Large intestine (tissue), 3 donors: ENCODE measurements around the gene POMT2. TPM values are rescaled to one million over a fixed set of nuclear protein-coding genes. Genes with fewer than 3 reads are reported as not detected.

Source experiments
- DNase-seq, 2 donors: peaks; one replicate each; pipeline versions ENCODE4 v3.0.0 to v3.0.0-alpha.2; 2013
- H3K27ac ChIP-seq: one replicate; pipeline ENCODE4 v1.5.1; 2013; ENCODE audit warnings: low read length
- H3K27me3 ChIP-seq: 2 replicates; pipeline ENCODE4 v1.6.1; 2013; ENCODE audit warnings: low read length; ENCODE audit not compliant: control insufficient read depth, insufficient read depth
- H3K36me3 ChIP-seq: 2 replicates; pipeline ENCODE4 v1.6.1; 2013; ENCODE audit warnings: low read length; ENCODE audit not compliant: control insufficient read depth, insufficient read depth
- H3K4me1 ChIP-seq: one replicate; pipeline ENCODE4 v1.6.1; 2013; ENCODE audit warnings: low read length; ENCODE audit not compliant: control insufficient read depth, insufficient read depth
- H3K4me3 ChIP-seq: one replicate; pipeline ENCODE4 v1.5.1; 2013; ENCODE audit warnings: low read length
- H3K9me3 ChIP-seq: one replicate; pipeline ENCODE4 v1.6.1; 2013; ENCODE audit warnings: mild to moderate bottlenecking, low read depth, low read length, moderate library complexity; ENCODE audit not compliant: control insufficient read depth
- WGBS: methylation state at CpG from one replicate; pipeline ENCODE4 v1.1.5; 2013; ENCODE audit warnings: low lambda C conversion rate; ENCODE audit not compliant: insufficient coverage; 5-methylcytosine and 5-hydroxymethylcytosine counted together
- polyA plus RNA-seq: library from polyadenylated mRNA; unstranded; fragments of 120-200 nt; gene quantifications from one replicate; pipeline ENCODE4 v1.2.1, GENCODE V29; 2013

Gene POMT2
- polyA plus RNA-seq, 1 donor = 17.2 TPM

- peak; percentile 69 to 82 for DNase-seq
- H3K27me3 ChIP-seq = no peaks in the 10 kb centered on the region
- H3K9me3 ChIP-seq = no peaks in the 10 kb centered on the region
- H3K4me1 ChIP-seq = peaks cover 38% of the 10 kb centered on the region
- peak overlapping the region; percentile 83 for H3K27ac ChIP-seq
- peaks cover 16% of the 10 kb centered on the region for H3K36me3 ChIP-seq
- H3K4me3 ChIP-seq = no peak overlapping the region
- WGBS = 100% methylated on average over 1 of the region's 4 CpGs
Observed at GRCh38 chr14:77303417-77304156, 17.1 kb downstream of the POMT2 start.

- no peaks in the 10 kb centered on the region for H3K27me3 ChIP-seq
- no peak overlapping the region for H3K4me3 ChIP-seq
- peaks cover 22% of the 10 kb centered on the region for H3K36me3 ChIP-seq
- peaks cover 38% of the 10 kb centered on the region for H3K4me1 ChIP-seq
- no peaks in the 10 kb centered on the region for H3K9me3 ChIP-seq
- no peak for DNase-seq
- WGBS = no CpG with 5 or more reads among the region's 5 CpGs
- peak overlapping the region; percentile 83 for H3K27ac ChIP-seq
Observed at GRCh38 chr14:77302926-77303325, 17.8 kb downstream of the POMT2 start.

GRCh38 chr14:77301103-77301502 lies 19.6 kb downstream of the POMT2 start:
- no peaks in the 10 kb centered on the region for H3K9me3 ChIP-seq
- H3K4me3 ChIP-seq = no peak overlapping the region
- H3K27me3 ChIP-seq = no peaks in the 10 kb centered on the region
- WGBS = no CpG with 5 or more reads among the region's 10 CpGs
- DNase-seq = peak; percentile 77 to 78
- peak overlapping the region; percentile 9 for H3K27ac ChIP-seq
- H3K4me1 ChIP-seq = peaks cover 29% of the 10 kb centered on the region
- H3K36me3 ChIP-seq = peaks cover 37% of the 10 kb centered on the region

DNA sequence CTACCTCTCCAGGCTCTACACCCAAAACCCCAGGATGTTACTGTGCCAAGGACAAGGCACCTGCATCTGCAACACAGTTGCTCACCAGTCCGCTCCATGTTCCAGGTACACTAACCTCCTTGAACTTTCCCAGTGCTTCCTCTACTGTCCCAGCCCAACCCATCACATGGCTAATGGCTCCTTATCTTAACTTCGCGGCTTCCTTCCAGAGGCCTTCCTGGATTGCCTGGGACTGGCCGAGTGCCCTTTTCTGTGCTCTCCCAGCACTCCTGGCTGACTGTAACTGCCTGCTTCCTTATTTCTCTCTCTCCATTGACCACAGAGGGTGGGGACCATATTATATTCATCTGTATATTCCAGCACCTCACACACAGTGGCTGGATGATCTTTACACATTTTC lies 20.9 kb downstream of the POMT2 start:
- Histone ChIP-seq H3K36me3 (peaks cover 38% of the 10 kb centered on the region), H3K27ac (peak overlapping the region; percentile 58), H3K4me3 (no peak overlapping the region), H3K27me3 (no peaks in the 10 kb centered on the region), H3K9me3 (no peaks in the 10 kb centered on the region), H3K4me1 (peaks cover 29% of the 10 kb centered on the region)
- DNase-seq = peak; percentile 70 to 74
- no CpG with 5 or more reads among the region's 4 CpGs for WGBS

DNA sequence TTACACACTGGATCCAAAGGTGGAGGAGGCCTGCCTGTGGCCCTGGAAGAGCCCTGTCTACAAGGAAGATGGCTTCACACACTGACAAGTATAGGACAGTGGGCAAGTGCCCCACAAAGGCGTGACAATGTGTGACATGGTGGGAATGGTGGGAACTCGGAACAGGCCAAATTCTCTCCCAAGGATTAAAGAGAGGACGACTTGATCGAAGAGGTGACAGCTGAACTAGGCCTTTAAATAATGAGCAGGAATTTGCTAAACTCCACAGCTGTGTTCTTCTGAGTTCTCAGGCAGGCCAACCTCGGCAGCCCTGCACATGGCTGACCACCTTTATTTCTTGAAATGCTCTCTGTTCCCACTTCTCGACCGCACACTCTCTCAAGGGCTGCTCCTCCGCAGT lies 23.8 kb downstream of the POMT2 start:
- Histone ChIP-seq H3K36me3 (peaks cover 38% of the 10 kb centered on the region), H3K4me1 (peaks cover 17% of the 10 kb centered on the region), H3K4me3 (no peak overlapping the region), H3K27ac (no peak overlapping the region), H3K9me3 (no peaks in the 10 kb centered on the region), H3K27me3 (no peaks in the 10 kb centered on the region)
- WGBS = 100% methylated on average over 1 of the region's 8 CpGs
- no peak for DNase-seq

GRCh38 chr14:77296155-77296554 lies 24.5 kb downstream of the POMT2 start:
- Histone ChIP-seq H3K27ac (no peak overlapping the region), H3K36me3 (peaks cover 38% of the 10 kb centered on the region), H3K9me3 (no peaks in the 10 kb centered on the region), H3K4me3 (no peak overlapping the region), H3K4me1 (peaks cover 13% of the 10 kb centered on the region), H3K27me3 (no peaks in the 10 kb centered on the region)
- WGBS = 40% methylated on average over 1 of the region's 13 CpGs
- no peak for DNase-seq

DNA sequence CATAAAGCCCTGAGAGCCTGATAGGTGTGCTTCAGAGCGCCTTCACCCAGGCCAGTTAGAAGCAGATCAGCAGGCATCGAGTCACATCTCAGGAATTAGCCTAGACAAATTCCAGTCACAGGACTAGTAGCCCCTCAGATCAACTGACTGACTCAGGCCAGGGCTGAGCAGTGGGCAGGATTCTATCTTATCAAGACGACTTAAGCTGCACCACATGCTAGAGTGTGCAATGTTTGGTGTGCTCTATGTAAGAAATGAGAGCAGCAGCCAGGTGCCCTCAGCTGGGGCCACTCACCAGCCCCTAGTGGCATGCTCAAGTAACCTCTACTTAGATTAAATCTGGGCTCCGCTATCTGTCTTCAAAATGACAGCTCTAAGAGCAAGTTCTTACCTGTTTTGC lies 30.0 kb downstream of the POMT2 start:
- peaks cover 34% of the 10 kb centered on the region for H3K36me3 ChIP-seq
- no CpG with 5 or more reads among the region's 4 CpGs for WGBS
- no peaks in the 10 kb centered on the region for H3K27me3 ChIP-seq
- H3K4me3 ChIP-seq = no peak overlapping the region
- H3K9me3 ChIP-seq = no peaks in the 10 kb centered on the region
- no peaks in the 10 kb centered on the region for H3K4me1 ChIP-seq
- H3K27ac ChIP-seq = no peak overlapping the region
- DNase-seq = no peak

DNA sequence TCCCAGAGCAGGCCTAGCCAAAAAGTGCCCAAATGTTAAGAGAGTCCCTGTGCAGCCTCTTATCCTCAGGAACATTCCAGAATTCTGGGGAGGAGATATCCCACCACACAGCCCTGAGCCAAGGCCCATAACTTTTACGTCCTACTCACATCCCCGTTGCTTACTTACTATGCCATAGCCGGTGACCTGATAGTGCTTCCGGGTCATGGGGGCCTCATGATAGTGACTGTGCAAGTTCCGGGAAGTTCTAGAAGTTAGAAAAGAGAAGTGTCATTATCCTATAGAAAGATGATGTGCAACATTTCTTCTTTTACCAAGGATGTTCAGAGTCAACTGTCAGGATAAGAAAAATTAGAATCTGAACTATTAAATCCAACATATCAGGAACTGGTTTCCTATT lies 34.1 kb downstream of the POMT2 start:
- DNase-seq = no peak
- Histone ChIP-seq H3K27ac (no peak overlapping the region), H3K4me3 (no peak overlapping the region), H3K9me3 (no peaks in the 10 kb centered on the region), H3K27me3 (no peaks in the 10 kb centered on the region), H3K36me3 (peaks cover 50% of the 10 kb centered on the region), H3K4me1 (no peaks in the 10 kb centered on the region)
- WGBS = no CpG with 5 or more reads among the region's 5 CpGs

DNA sequence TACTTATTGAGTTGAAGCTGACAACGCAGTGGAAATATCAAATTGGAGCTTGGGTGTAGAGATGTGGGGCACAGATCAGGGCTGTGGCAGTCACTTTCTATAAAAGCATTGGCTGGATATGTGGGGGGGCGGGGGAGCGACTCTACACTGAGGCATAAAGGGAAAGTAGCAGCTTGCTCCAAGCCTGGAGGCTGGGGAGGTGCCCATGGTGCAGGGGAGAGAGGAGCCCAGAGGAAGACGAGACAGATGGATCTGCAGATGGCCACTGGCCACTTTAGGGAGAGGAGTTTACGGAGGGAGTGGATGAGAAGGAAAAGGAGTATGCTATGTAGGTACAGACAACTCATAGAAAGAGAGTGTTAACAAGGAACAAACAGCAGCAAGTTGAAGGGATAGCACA lies 36.2 kb downstream of the POMT2 start:
- Histone ChIP-seq H3K4me3 (no peak overlapping the region), H3K9me3 (no peaks in the 10 kb centered on the region), H3K36me3 (peaks cover 53% of the 10 kb centered on the region), H3K27ac (no peak overlapping the region), H3K27me3 (no peaks in the 10 kb centered on the region), H3K4me1 (no peaks in the 10 kb centered on the region)
- WGBS = 100% methylated on average over 2 of the region's 5 CpGs
- no peak for DNase-seq

- H3K27me3 ChIP-seq = no peaks in the 10 kb centered on the region
- no peak for DNase-seq
- H3K4me3 ChIP-seq = no peak overlapping the region
- H3K27ac ChIP-seq = no peak overlapping the region
- H3K9me3 ChIP-seq = no peaks in the 10 kb centered on the region
- no peaks in the 10 kb centered on the region for H3K4me1 ChIP-seq
- H3K36me3 ChIP-seq = peaks cover 57% of the 10 kb centered on the region
- no CpG with 5 or more reads among the region's 4 CpGs for WGBS
Observed at GRCh38 chr14:77284066-77284465, 36.6 kb downstream of the POMT2 start.

- DNase-seq = no peak
- Histone ChIP-seq H3K36me3 (peaks cover 59% of the 10 kb centered on the region), H3K4me1 (no peaks in the 10 kb centered on the region), H3K9me3 (no peaks in the 10 kb centered on the region), H3K27ac (no peak overlapping the region), H3K4me3 (no peak overlapping the region), H3K27me3 (no peaks in the 10 kb centered on the region)
- no CpG with 5 or more reads among the region's 6 CpGs for WGBS
Observed at GRCh38 chr14:77281852-77282410, 38.8 kb downstream of the POMT2 start.
